AG10803 (cell line): ENCODE measurements around the gene EMX1.

Source experiments
- DNase-seq: peaks from one replicate; pipeline ENCODE4 v3.0.0; 2010; ENCODE audit warnings: low read depth
- H3K4me3 ChIP-seq: 2 replicates; pipeline ENCODE4 v1.5.1; 2011; ENCODE audit warnings: mild to moderate bottlenecking, low read length, control low read depth
- CTCF ChIP-seq: conservative IDR thresholded peaks from 2 replicates; pipeline ENCODE4 v1.5.1; 2011; ENCODE audit warnings: mild to moderate bottlenecking, low read length, control low read depth, inconsistent platforms

The EMX1 gene

GRCh38 chr2:72950558-72951255 lies 33.4 kb downstream of the EMX1 start:
- TF ChIP-seq CTCF, result no peak
- no peak for DNase-seq
- H3K4me3 ChIP-seq, result no peak overlapping the region

- no peak for DNase-seq
- H3K4me3 ChIP-seq, result no peak overlapping the region
- no peak for TF ChIP-seq CTCF
Measured at GRCh38 chr2:72951303-72952095, 34.2 kb downstream of the EMX1 start.

- no peak for DNase-seq
- H3K4me3 ChIP-seq, result no peak overlapping the region
- TF ChIP-seq CTCF, result no peak
Measured at GRCh38 chr2:72952110-72952823, 34.9 kb downstream of the EMX1 start.

GRCh38 chr2:72952961-72953360 lies 35.6 kb downstream of the EMX1 start:
- no peak for DNase-seq
- no peak overlapping the region for H3K4me3 ChIP-seq
- TF ChIP-seq CTCF, result no peak

- no peak for TF ChIP-seq CTCF
- no peak for DNase-seq
- no peak overlapping the region for H3K4me3 ChIP-seq
Measured at GRCh38 chr2:72953528-72953927, 36.2 kb downstream of the EMX1 start.

- no peak for DNase-seq
- no peak for TF ChIP-seq CTCF
- no peak overlapping the region for H3K4me3 ChIP-seq
Measured at GRCh38 chr2:72953976-72954375, 36.7 kb downstream of the EMX1 start.
